Fibroblast of villous mesenchyme (primary cell): ENCODE measurements around the gene TCEAL8. TPM values are rescaled to one million over a fixed set of nuclear protein-coding genes. Genes with fewer than 3 reads are reported as not detected.
A peak's percentile ranks its signal among the peaks of the same experiment; 100 is the strongest.
"Not testable (repeated sequence)": the region's sequence is repeated elsewhere in the genome, so short reads cannot be mapped to it uniquely, and the experiment has no call there.

Experiments
- DNase-seq: peaks from one replicate; pipeline ENCODE4 v3.0.0-alpha.2; 2010; ENCODE audit warnings: low read depth
- H3K4me3 ChIP-seq: 2 replicates; pipeline ENCODE4 v1.5.1; 2011; ENCODE audit warnings: low read depth, mild to moderate bottlenecking, low read length
- CTCF ChIP-seq: IDR thresholded peaks from 2 replicates; pipeline ENCODE4 v1.5.1; 2012; ENCODE audit warnings: low read depth, mild to moderate bottlenecking, low read length; ENCODE audit not compliant: insufficient read depth
- total RNA-seq: library from RNA; depleted of rRNA; stranded (reverse); fragments of >200 nt; gene quantifications from 2 replicates; pipeline ENCODE4 v1.2.3, GENCODE V29; 2012

TCEAL8 gene
- total RNA-seq, 1 donor = 125 TPM

GRCh38 chrX:103248553-103248952 lies 6.4 kb downstream of the TCEAL8 start:
- peak; percentile 40 for TF ChIP-seq CTCF
- peak; percentile 21 for DNase-seq
- H3K4me3 ChIP-seq = no peak overlapping the region

GRCh38 chrX:103240155-103240554 lies 14.8 kb downstream of the TCEAL8 start:
- TF ChIP-seq CTCF = no peak
- no peak for DNase-seq
- no peak overlapping the region for H3K4me3 ChIP-seq

- no peak overlapping the region for H3K4me3 ChIP-seq
- no peak for DNase-seq
- TF ChIP-seq CTCF = no peak
Measured at GRCh38 chrX:103236296-103236695, 18.7 kb downstream of the TCEAL8 start.

GRCh38 chrX:103235608-103236007 lies 19.3 kb downstream of the TCEAL8 start:
- DNase-seq = not testable (repeated sequence)

DNA sequence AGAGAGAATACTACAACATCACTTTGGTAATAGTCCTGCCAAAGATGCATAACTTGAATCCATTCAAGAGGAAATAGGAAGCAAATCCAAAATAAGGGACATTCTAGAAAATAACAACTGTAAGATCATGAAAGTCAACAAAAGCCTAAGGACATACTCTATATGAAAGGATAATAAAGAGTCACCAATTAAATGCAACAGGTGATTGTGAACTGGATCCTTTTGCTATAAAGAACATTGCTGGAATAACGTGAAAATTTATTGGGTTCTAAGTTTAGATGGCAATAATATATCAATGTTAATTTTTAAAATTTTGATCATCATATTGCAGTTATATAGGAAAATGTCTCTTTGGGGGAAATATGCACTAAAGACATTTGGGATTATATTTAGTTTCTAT lies 20.1 kb downstream of the TCEAL8 start:
- no peak for TF ChIP-seq CTCF
- DNase-seq = no peak

More at GRCh38 chrX:103235608-103236007, 19.3 kb downstream of the TCEAL8 start:
- not testable (repeated sequence) for H3K4me3 ChIP-seq

GRCh38 chrX:103233263-103233662 lies 21.7 kb downstream of the TCEAL8 start:
- H3K4me3 ChIP-seq = no peak overlapping the region
- no peak for DNase-seq
- TF ChIP-seq CTCF = no peak

More for the DNA sequence above, 20.1 kb downstream of the TCEAL8 start:
- H3K4me3 ChIP-seq = no peak overlapping the region

DNA sequence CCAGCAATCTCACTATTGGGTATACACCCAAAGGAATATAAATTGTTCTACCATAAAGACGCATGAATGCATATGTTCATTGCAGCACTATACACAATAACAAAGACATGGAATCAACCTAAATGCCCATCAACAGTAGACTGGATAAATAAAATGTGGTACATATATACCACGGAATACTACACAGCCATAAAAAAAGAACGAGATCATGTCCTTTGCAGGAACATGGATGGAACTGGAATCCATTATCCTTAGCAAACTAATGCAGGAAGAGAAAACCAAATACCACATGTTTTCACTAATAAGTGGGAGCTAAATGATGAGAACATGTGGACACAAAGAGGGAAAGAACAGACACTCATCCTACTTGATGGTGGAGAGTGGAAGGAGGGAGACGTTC lies 29.0 kb downstream of the TCEAL8 start:
- H3K4me3 ChIP-seq, DNase-seq: not testable (repeated sequence)

DNA sequence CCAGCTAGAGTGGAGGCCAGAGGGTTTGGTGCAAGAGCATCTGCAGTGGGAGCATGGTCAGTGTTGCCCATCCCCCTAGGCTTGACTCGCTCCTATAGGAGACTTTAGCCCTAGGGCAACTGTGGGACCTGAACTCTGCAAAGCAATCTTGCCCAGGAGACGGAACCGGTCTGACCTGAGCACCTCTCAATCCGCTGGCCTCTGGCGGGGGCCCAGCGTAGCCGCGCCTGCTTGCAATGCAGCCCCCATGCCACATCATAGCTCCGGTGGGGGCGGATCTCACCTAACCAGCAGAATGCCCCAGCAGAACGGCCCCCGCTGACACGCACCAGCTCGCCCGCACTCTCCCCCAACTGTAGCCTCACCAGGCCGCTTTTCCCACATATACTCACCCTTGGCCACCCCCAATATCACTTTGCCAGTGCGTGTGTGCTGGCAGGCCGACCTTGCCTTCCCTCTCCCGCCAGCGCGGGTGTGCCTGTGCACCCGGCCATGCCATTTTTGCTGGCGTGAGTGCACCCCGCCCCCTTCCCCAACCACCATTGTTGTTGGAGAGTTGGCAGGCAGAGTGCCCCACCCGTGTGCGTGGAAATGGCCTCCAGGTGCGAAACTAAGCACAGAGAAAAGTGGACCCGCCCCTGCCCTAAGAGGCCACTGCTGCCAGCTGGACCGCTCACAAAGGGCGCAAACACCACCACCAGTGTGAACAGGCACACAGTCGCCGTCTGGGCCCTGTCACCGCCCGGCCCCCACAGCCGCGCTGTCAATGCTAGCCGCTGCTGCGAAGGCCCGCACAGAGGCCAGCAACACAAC lies 34.2 kb downstream of the TCEAL8 start:
- no peak overlapping the region for H3K4me3 ChIP-seq
- TF ChIP-seq CTCF = no peak
- DNase-seq = no peak
